Effector memory CD4-positive, alpha-beta T cell (primary cell): Measurements from ENCODE around the gene PTCHD1.

Experiments
- DNase-seq, 3 donors: peaks; one replicate each; pipeline ENCODE4 v3.0.0-alpha.2; 2020
- H3K27ac ChIP-seq: 2 replicates; pipeline ENCODE4 v1.7.0; 2013; ENCODE audit warnings: mild to moderate bottlenecking, low read length, moderate library complexity; ENCODE audit not compliant: insufficient read depth, poor library complexity, severe bottlenecking
- H3K27me3 ChIP-seq: replicated peaks from 2 replicates; pipeline ENCODE4 v1.7.0; 2013; ENCODE audit warnings: mild to moderate bottlenecking, low read length; ENCODE audit not compliant: insufficient read depth, control insufficient read depth, poor library complexity, severe bottlenecking
- H3K36me3 ChIP-seq: 2 replicates; pipeline ENCODE4 v1.7.0; 2013; ENCODE audit warnings: mild to moderate bottlenecking, low read length, moderate library complexity; ENCODE audit not compliant: control insufficient read depth, insufficient read depth
- H3K4me1 ChIP-seq: 2 replicates; pipeline ENCODE4 v1.7.0; 2013; ENCODE audit warnings: low read length, mild to moderate bottlenecking; ENCODE audit not compliant: control insufficient read depth, insufficient read depth, poor library complexity, severe bottlenecking
- H3K4me3 ChIP-seq: 2 replicates; pipeline ENCODE4 v1.7.0; 2013; ENCODE audit warnings: low read length, low read depth, mild to moderate bottlenecking; ENCODE audit not compliant: insufficient read depth, poor library complexity, severe bottlenecking
- H3K9me3 ChIP-seq: 2 replicates; pipeline ENCODE4 v1.7.0; 2013; ENCODE audit warnings: mild to moderate bottlenecking, low read length, moderate library complexity; ENCODE audit not compliant: control insufficient read depth
- total RNA-seq, 3 donors: gene quantifications; one replicate each; lab custom pipeline; 2026; lab: John Stamatoyannopoulos, UW

The PTCHD1 gene
- 0 to 0.26 (median 0) reads per million in 3 donors for total RNA-seq

GRCh38 chrX:23334848-23335599 is at the start of gene PTCHD1:
PTCHD1 (plus strand) TSS chrX:23334849; CDS start chrX:23334876, 27 bp downstream.
- Histone ChIP-seq H3K4me3 (no peak within 1 kb of the TSS), H3K9me3 (no peaks in the 10 kb centered on the region), H3K27ac (no peak within 1 kb of the TSS), H3K27me3 (no peaks in the 10 kb centered on the region), H3K4me1 (no peaks in the 10 kb centered on the region), H3K36me3 (no peaks in the 10 kb centered on the region)
- no peak for DNase-seq

- DNase-seq, result no peak
- no peak overlapping the region for H3K27ac ChIP-seq
- H3K27me3 ChIP-seq, result no peaks in the 10 kb centered on the region
- H3K9me3 ChIP-seq, result no peaks in the 10 kb centered on the region
- no peak overlapping the region for H3K4me3 ChIP-seq
- no peaks in the 10 kb centered on the region for H3K4me1 ChIP-seq
- H3K36me3 ChIP-seq, result no peaks in the 10 kb centered on the region
These were observed 47.9 kb upstream of the PTCHD1 start for GRCh38 chrX:23286731-23287130.

DNA sequence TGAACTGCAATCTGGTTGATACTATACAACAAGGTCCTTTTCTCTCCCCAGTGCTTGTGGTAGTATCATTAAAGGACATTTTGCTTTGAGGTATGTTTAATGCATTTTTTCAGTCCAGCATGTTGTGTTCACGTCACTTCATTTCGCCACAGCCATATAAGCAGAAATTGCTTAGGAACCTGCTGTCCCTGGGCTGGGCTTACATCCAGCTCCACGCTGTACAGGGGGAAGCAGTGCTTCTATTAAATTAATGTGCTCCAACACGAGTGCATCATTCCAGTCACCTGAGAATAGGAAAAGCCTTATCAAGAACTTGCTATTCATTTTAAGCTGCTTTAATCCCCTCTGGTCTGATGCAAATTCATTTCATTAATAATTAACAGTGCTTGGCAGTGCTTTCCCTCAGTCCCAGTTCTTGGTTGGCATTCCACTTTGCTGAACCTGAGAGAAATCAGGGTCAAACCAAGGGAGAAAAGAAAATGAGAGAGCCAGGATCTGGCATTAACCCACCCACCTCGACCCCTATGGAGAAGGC is 47.4 kb upstream of the PTCHD1 start:
- H3K4me3 ChIP-seq, result no peak overlapping the region
- H3K9me3 ChIP-seq, result no peaks in the 10 kb centered on the region
- no peak overlapping the region for H3K27ac ChIP-seq
- DNase-seq, result no peak
- H3K27me3 ChIP-seq, result no peaks in the 10 kb centered on the region
- no peaks in the 10 kb centered on the region for H3K36me3 ChIP-seq
- no peaks in the 10 kb centered on the region for H3K4me1 ChIP-seq

DNA sequence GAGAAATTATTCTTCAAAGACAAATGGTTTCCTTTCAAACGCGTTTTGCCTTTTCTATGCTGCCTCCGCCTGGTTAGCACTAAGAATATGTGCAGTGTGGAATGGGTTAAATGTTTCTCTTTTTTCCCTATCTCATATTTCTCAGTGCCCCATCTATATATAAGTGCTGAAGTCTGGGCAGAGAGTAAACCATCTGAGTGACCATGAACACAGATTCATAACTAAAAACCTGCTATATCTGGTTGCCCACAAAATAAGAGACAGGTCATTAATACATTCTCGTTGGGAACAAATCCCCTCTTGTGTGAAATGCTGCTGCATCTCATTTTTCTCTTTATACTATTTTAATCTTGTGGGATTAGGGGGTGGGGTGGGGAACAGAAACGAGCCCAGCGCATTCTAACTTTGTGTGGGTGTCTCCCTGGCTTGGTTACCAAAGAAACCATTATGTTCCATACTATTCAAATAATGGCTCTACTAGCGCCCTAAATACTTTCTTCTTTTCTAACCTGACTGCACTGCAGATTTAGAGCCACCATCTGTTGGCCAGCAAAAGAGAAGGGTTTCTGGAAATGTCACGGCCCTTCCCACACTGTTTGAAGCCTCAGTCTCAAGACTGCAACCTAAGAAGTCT is 42.2 kb upstream of the PTCHD1 start:
- Histone ChIP-seq H3K4me1 (no peaks in the 10 kb centered on the region), H3K4me3 (no peak overlapping the region), H3K27ac (no peak overlapping the region), H3K9me3 (no peaks in the 10 kb centered on the region), H3K27me3 (no peaks in the 10 kb centered on the region), H3K36me3 (no peaks in the 10 kb centered on the region)
- no peak for DNase-seq

DNA sequence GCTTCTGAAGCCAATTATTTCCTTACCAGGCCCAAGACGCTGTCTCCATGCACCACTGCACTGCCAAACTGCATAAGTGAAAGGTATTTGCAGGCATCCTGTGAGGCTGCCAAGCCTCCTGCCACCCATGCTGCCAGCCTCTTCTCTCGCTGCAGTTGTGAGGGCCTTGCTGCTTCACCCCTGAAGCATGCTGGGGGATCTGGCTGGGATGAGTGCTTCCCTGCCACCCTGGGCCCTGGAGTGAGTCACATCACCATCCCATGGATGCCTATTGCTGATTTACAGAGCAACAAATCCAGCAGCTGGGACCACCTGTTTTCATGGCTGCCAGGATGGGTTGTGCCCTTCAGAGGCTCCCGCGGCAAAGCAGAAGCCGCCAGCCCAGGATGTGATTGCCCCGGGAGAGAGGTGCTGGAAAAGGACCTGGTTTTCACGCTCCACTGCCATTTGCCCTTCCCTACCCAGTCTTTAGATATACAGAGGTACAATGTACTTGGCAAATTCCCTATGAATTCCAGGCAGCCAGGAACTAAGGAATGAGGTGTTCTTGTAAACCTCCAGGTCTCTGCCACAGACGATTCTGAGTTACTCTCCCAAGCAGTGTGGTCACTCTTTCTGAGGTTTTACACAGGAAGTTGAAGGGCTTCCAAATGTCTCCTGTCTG is 41.5 kb upstream of the PTCHD1 start:
- Histone ChIP-seq H3K27ac (no peak overlapping the region), H3K4me3 (no peak overlapping the region), H3K4me1 (no peaks in the 10 kb centered on the region), H3K27me3 (no peaks in the 10 kb centered on the region), H3K9me3 (no peaks in the 10 kb centered on the region), H3K36me3 (no peaks in the 10 kb centered on the region)
- DNase-seq, result no peak

DNA sequence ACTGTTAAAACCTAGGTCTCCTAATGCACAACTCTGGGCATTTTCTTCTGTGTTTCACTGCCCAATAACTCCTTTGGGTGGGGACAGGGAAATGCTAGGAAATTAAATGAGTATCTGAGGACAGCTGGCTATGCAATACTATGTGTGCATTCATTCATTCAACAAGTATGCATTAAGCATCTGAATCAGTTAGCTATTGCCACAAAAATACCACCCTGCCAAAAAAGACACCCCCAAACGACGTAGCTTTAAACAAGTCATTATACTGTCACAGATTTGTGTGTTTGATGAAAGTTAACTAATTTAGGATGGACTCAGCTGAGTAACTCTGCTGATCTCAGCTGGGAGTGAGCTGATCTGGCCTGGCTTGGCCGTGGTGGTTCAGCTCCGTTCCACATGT is 29.8 kb upstream of the PTCHD1 start:
- no peaks in the 10 kb centered on the region for H3K36me3 ChIP-seq
- H3K4me1 ChIP-seq, result no peaks in the 10 kb centered on the region
- no peaks in the 10 kb centered on the region for H3K27me3 ChIP-seq
- no peak overlapping the region for H3K4me3 ChIP-seq
- DNase-seq, result no peak
- no peak overlapping the region for H3K27ac ChIP-seq
- H3K9me3 ChIP-seq, result no peaks in the 10 kb centered on the region

GRCh38 chrX:23311731-23312130 is 22.9 kb upstream of the PTCHD1 start:
- Histone ChIP-seq H3K27me3 (no peaks in the 10 kb centered on the region), H3K4me3 (no peak overlapping the region), H3K9me3 (no peaks in the 10 kb centered on the region), H3K27ac (no peak overlapping the region), H3K4me1 (no peaks in the 10 kb centered on the region), H3K36me3 (no peaks in the 10 kb centered on the region)
- no peak for DNase-seq

- DNase-seq, result no peak
- Histone ChIP-seq H3K36me3 (no peaks in the 10 kb centered on the region), H3K4me1 (no peaks in the 10 kb centered on the region), H3K9me3 (no peaks in the 10 kb centered on the region), H3K4me3 (no peak overlapping the region), H3K27ac (no peak overlapping the region), H3K27me3 (no peaks in the 10 kb centered on the region)
These were observed 22.5 kb upstream of the PTCHD1 start for GRCh38 chrX:23312136-23312535.

GRCh38 chrX:23317799-23318724 is 16.6 kb upstream of the PTCHD1 start:
- no peak for DNase-seq
- no peaks in the 10 kb centered on the region for H3K4me1 ChIP-seq
- H3K4me3 ChIP-seq, result no peak overlapping the region
- H3K36me3 ChIP-seq, result no peaks in the 10 kb centered on the region
- no peak overlapping the region for H3K27ac ChIP-seq
- no peaks in the 10 kb centered on the region for H3K27me3 ChIP-seq
- no peaks in the 10 kb centered on the region for H3K9me3 ChIP-seq
